RKO (cell line): ENCODE data around the gene ANKRD42.
"Not testable (repeated sequence)": the region's sequence is repeated elsewhere in the genome, so short reads cannot be mapped to it uniquely, and the experiment has no call there.

ENCODE experiments used
- DNase-seq: peaks from one replicate; pipeline ENCODE4 v3.0.0-alpha.2; 2016; ENCODE audit warnings: low spot score

The ANKRD42 gene

DNA sequence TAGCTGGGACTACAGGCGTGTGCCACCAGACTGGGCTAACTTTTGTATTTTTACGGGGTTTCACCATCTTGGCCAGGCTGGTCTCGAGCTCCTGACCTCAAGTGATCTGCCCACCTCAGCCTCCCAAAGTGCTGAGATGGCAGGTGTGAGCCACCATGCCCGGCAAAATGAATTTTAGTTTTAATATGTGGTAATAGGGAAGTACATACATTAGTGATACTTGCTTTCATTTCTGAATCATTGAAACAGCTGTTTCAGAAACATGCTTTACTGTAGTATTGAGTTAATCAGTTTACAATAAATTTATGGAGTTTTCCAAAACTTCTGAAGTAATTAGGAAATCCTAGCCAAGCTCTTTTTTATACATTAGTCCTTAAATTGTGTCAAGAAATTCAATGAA lies 21.0 kb upstream of the ANKRD42 start:
- no peak for DNase-seq

DNA sequence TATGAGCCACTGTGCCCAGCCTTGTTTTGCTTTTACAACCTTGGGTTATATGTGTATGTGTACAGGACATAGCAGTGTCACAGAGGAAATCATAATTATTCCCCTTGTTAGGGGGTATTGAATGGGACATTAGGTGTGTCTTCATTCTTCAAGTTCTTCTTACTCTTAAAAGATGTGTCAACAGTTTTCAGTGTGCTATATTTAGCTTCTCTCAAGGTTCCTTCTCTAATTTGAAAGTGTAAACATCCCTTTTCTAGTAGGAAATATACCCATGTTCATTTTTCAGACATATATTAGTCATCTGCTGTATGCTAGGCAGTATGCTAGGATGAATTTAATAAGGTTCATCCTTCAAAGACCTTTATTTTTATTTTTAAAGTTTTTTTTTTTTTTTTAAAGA lies 19.5 kb upstream of the ANKRD42 start:
- no peak for DNase-seq

DNA sequence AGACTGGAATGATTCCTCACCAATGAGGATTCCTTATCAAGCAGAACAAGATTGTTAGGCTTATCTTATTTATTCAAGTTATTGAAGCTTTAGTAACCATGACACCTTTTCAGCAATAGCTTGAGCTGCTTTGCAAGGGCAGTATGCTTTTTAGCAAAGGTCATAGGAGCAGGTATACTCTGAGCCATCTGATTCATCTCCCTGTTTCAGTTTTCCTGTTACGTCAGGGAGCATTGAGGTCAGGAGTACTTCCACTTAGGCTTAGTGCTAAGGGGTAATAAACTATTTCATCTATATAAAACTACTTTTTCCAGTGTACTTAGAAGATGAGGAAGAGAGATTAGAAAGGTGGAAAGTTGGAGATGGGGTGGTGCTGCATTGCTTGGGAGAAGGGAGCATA lies 17.7 kb upstream of the ANKRD42 start:
- no peak for DNase-seq

DNA sequence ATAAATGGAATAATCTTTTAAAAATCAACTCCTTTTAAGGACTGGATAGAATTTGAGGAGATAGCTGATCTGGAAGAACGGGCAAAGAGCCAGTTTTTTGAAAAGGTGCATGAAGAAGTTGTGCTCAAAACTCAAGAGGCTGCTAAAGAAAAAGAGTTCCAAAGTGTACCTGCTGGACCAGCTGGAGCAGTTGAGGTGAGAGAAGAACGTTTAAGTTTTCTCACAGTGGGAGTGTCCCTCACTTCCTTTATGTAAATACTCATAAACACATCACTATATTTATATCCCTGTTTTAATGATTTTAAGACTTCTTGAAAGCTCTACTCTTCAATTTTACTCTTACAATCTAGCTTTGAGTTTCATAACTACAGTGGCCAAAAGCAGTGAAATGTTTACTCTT lies 11.7 kb upstream of the ANKRD42 start:
- DNase-seq: no peak

DNA sequence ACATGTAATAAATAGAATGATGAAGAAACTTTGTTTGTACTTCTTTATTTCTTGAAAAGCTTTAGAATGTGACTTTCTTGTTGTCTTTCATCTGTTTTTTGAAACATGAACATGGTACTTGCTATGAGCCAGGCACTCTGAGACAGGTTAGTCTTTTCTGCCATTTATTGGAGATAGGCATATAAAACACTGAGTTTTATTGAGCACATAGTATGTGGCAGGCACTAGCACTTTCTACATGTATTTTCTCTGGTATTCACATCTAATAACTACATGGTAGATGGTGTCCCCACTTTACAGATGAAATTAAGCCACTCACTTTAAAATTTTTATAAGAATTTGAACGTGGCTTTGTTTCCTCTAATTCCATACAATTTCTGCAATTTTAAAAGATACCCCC lies 7.7 kb upstream of the ANKRD42 start:
- no peak for DNase-seq

DNA sequence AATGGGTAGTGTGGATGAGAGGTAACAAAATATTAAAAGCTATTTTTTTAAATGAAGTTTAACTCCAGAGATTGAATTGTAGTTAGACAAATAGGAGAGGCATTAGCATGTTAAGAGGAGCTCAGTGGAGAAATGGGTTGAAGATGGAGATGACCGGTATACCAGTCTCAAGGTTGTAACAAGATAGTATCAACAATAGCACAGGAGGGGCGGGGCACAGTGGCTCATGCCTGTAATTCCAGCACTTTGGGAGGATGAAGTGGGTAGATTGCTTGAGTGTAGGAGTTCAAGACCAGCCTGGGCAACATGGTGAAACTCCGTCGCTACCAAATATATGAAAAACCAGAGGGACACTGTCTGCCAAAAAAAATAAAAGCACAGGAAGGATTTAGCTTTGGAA lies 6.0 kb upstream of the ANKRD42 start:
- no peak for DNase-seq

DNA sequence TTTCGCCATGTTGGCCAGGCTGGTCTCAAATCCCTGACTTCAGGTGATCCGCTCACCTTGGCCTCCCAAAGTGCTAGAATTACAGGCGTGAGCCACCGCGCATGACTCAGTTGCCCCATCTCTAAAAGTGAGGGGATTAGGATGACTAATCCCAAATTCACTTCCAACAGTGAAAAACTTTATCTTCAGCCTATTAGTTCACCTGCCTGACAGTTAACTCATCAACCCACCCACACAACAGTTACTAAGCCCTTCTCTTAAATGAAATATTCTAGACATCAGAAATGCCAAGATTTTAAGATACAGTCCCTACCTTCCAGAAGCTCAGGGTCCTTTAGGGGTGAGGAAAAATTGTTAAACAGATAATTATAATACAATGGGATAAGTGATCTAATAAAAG lies 2.0 kb upstream of the ANKRD42 start:
- peak; percentile 58 for DNase-seq

DNA sequence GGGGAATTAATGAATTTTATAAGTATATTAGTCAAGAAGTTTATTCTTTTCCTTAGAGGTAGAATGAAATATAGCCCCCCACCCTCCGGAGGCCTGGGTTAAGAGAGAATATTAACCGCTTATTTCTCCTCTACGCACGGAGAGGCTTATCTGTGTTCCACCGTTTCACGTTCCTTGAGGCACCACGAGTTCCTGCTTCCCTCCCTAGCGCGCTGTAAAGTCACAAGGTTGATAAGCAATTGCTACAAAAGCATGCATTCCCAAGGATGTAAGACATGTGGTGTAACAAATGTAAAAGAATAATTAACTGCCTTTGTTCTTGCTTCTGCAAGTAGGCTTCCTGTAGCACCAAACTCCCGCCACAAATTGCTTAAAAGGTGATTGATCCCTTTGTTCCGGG lies 1.5 kb upstream of the ANKRD42 start:
- peak; percentile 45 for DNase-seq

DNA sequence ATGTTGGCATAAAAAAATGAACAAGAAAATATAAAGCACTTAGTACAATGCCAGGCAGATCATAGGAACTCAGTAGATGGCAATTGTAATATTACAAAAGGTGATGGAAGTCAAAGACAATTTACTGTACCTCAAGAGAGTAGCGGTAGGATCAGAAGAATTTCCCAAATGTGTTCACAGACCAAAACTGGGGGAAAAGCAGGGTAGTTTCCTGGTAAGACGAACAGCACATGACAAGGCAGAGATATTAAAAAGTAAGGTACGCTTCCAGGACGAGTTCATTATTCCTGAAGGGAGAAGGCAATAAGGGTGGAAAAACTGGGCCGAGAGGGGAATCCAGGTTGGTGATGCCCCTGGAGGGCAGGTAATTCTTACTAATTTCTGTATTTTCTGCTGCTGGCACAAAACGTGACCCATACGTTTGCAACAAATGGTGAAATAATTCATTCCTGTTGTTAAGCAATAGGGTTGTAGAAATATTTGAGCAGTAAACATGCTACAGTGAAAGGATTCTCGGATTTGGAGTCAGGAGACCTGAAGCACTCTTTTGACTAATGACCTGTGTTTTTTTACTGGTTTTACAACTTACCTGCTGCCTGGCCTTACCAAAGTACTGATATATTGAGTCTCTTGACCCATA lies 786 bp upstream of the ANKRD42 start:
- peak; percentile 35 for DNase-seq

DNA sequence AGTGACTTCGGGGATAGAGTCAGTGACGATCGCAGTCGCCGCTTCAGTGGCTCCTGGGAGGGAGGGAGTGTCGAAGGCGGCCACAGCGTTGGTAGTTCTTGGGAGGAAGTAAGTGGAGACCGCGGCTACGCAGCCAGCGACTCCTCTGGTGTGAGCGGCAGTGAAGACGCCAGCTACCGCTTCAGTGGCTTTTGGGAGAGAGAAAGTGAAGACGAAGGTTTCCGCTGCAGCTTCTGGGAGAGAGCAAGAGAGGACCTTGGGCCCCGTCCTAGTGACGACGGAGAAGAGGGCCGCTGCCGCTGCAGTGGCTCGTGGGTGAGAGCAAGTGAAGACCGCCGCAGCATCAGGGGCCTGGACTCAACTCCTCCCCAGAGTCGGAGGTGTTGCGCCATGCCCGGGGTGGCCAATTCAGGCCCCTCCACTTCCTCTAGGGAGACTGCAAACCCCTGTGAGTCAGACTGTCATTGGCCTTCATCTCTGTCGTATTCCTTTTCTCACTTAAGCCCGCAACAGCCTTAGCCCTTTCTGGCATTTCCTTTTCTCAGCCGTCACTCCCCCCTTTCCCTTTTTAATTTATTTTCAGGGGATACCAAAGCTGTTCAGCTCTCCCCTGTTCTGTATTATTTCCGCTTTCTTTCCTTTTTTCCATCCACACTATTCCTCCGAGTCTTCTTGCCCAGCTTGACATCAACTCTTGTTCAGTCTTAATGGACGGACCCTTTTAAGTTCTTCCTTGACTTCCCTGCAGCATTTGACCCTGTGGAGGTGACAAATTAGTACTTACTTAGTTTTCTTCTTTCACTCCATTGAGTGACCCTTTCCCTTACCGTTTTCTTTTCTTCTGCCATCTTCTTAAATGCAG lies 1.0 kb downstream of the ANKRD42 start:
- DNase-seq: peak; percentile 90

DNA sequence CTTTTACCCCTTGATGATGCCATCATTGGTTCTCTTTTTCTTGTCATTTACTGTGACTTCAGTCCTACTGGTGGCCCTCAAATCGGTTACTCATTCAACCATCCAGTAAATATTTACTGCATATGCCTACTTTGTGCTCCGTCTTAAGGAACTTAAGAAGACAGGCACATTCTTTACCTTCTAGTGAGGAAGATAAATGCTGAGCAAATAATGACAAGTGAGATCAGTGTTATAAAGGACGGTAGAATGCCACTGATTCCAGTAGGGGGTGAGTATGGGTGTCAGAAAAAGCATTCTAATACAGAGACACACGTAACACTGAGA lies 1.6 kb downstream of the ANKRD42 start:
- DNase-seq: peak; percentile 65

DNA sequence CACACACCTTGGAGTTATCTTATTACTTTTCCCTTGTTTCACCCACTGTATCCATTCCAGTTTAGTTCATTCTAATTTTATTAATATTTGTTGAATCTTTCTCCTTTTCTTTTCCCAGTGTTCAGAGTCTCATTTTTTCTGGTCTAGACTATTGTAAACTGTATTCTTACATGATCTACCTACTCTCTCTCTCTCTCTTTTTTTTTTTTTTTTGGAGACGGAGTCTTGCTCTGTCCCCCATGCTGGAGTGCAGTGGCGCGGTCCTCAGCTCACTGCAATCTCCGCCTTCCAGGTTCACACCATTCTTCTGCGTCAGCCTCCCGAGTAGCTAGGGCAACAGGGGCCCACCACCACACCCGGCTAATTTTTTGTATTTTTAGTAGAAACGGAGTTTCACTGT lies 2.1 kb downstream of the ANKRD42 start:
- DNase-seq: no peak

DNA sequence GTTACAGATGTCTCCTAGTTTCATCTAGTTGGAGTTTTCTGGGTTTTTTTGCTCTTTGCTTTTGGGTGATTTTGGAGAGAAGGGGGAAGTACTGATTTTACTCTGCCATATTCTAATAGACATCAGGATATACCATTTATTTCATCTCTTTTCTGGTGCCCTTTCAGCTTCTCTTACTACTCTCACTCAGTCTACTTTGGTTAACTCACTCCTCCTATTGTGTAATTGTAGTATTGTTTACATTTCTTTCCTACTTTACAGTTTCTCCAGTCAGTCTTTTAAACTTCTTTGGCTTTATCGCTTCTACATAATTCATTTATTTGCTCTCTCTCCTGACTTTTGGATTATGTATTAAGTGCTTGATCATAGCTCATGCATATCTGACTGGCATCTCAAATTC lies 6.5 kb downstream of the ANKRD42 start:
- no peak for DNase-seq

DNA sequence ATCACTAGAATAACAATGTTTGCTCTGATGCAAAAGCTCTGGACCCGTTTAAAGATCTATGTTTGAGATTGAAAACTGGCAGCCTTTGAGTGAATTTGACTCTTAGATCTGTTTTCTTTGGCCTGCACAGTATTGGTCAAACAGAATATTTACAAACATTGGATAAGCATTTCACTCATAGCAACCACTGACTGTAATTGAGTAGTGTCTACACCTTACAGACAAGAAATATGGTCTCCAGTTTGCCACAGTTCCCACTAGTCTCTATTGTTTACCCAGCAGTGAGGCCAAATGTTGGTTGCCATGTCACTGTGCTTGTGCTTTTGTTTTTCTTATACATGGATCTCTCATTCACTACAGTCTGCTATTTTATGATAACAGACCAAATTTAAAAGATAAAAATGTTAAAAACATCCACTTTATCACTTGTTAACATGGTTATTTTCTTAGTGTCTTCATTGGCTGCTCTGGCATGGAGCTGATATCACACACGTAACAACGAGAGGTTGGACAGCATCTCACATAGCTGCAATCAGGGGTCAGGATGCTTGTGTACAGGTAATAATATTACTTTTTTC lies 12.2 kb downstream of the ANKRD42 start:
- DNase-seq: no peak

DNA sequence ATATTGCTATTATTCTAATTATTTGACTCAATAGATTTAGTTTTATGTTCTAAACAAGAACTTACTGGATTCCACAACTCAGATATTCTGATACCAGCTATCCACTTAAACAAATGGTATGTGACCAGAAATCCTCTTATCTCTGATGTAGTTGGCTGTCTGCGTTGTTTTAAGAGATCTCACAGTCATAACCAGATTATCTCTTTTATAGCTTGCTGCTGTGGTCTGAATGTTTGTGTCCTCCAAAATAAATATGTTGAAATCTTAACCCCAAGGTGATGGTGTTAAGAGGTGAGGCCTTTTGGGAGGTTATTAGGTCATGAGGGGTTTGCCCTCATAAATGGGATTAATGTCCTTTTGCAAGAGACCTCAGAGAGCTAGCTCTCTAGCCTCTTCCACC lies 12.7 kb downstream of the ANKRD42 start:
- DNase-seq: no peak

DNA sequence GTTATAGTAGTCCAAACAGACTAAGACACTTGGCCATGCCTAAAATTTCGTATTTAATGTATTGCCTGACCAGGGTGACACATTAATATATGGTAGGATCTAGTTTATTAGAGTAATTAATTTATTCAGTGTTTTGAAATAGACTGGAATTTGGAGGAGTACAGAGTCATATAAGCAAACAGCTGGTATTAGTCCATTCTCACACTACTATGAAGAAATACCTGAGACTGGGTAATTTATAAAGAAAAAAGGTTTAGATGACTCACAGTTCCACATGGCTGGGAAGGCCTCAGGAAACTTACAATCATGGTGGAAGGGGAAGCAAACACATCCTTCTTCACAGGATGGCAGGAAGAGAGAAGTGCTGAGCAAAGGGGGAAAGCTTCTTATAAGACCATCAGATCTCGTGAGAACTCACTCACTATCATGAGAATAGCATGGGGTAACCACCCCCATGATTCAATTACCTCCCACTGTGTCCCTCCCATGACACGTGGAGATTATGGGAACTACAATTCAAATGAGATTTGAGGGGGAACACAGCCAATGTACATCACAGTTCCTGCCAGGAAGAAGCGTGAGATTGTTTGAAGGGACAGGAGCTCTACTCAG lies 13.4 kb downstream of the ANKRD42 start:
- not testable (repeated sequence) for DNase-seq

DNA sequence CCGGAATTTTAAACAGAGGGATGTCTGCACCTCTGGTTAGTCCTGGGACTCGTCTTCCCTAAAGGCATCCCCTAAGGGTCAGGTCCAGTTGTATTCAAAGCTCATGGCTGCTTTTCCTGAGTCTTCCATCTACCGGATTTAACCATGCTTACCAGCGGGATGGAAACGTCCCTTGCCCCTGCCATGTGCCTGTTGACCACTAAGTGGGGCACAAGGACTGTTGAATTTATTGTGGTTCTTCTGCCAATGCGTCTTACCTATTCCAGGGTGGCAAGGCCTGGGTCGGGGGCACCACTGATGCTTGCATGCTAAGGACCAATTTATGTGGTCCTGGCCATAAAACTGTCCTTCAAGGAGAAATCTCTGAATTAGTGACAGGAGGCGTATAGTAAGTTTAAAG lies 25.6 kb downstream of the ANKRD42 start:
- no peak for DNase-seq

DNA sequence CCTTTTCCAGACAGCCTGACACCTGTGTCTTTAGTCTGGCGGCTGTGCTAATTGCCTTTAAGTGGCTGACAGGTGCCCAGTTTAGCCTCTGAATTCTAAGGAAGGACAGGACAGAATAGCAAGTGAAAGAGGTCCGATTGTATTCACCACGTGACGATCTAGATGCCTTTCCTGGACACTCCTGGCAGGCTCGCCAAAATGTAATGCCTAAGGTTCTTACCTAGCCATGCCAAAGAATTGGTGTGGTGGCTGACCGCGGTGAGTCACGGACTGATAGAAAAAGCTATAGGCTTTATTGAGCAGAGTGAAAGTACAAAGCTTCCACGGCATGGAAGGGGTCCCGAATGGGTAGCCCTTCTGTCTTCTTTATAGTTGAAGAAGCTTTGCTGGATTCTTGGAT lies 26.7 kb downstream of the ANKRD42 start:
- no peak for DNase-seq

DNA sequence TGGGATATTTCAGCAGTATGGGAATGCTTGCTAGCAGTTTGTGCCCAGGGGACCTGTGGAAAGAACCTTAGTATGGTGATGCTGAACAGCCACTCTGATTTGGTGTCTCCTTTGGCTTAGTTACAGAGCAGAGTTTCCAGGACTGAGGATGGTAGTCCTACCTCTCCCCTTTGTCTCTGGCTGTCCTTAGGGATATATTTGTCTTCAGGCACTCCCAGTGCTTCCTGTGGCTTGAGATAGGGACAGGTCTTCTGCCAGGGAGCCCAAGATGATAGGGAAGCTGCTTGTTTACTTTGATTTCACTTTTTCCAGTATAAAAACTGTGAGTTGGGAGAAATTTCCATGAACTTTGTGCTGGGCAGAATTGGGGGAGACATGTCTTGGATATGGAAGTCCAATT lies 28.2 kb downstream of the ANKRD42 start:
- no peak for DNase-seq

DNA sequence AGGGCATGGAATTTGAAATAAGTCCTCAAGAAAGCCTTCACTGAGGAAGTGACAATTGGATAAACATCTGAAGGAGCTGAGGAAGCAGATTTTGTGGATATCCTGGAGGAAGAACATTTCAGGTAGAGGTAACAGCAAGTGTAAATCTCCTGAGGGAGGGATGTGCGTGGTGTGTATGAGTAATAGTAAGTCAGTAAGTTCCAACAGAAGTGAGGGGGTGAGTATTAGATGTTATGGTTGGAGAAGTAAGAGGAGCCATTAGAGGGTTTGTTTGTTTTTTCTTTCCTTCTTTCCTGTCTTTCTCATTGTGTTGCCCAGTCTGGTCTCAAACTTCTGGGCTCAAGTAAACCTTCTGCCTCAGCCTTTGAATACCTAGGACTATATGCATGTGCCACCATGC lies 29.0 kb downstream of the ANKRD42 start:
- DNase-seq: no peak

DNA sequence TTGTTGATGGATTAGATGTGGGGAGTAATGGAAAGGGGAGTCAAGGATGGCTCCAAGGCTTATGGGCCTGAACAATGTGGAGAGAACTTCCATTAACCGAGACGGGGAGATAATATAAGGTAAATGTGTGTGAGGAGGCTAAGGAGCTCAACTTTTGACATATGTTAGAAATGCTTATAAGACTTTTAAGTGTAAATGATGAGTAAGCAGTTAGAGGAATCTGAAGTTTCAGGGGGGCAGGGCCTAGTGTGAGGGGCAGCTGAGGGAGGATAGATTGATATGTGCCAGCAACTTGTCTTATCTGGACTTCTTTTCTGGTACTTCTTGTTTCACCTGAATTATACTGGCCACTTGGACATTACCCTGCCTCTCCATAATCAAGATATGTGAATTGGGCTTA lies 29.9 kb downstream of the ANKRD42 start:
- no peak for DNase-seq

DNA sequence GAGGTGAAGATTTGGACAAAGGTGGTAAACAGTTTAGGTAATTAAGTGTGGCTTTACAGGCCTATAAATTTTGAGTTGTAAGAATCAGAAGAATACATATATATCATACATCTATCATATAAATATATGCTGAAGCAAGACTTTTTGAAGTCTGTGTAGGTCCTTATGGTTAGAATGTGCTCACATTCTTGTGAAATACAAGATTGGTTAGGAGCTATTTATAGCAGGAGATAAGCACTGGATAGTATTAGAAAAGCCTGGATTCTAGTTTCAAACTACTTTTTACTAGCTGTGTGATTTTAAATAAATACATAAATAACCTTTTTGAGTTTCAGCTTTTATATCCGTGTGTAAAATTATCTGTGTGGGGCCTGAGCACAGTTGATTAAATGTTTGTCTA lies 42.3 kb downstream of the ANKRD42 start:
- no peak for DNase-seq

DNA sequence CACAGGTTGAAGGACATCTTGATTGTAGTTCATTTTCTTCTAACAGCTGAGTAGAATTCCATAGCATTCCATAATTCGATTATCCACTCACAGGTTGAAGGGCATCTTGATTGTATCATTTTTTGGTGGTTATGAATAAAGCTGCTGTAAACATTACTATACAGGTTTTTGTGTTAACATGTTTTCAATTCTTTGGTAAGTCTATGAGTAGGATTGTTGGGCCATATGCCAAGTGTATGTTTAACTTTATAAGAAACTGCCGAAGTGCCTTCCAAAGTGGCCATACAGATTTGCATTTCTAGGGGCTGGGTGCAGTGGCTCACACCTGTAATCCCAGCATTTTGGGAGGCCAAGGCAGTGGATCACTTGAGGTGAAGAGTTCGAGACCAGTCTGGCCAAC lies 44.6 kb downstream of the ANKRD42 start:
- DNase-seq: no peak
